Astrocyte (in vitro differentiated cells and primary cell): ENCODE data around the gene TTC24. TPM values are rescaled to one million over a fixed set of nuclear protein-coding genes. Genes with fewer than 3 reads are reported as not detected.

Experiments used
- DNase-seq: peaks from one replicate; pipeline ENCODE4 v3.0.0-alpha.2; 2010; ENCODE audit warnings: low read depth
- FAIRE-seq: peaks from 2 replicates; lab custom pipeline; 2011; peaks lifted over from hg19 to GRCh38; lab: Jason Lieb, UNC
- H2AFZ ChIP-seq: 2 replicates; pipeline ENCODE4 v1.6.0; 2012; ENCODE audit warnings: low read depth, low read length, inconsistent platforms
- H3K27ac ChIP-seq: 2 replicates; pipeline ENCODE4 v1.5.1; 2011; ENCODE audit warnings: low read depth, low read length, inconsistent platforms
- H3K27me3 ChIP-seq: 2 replicates; pipeline ENCODE4 v1.6.0; 2011; ENCODE audit warnings: low read length, inconsistent platforms; ENCODE audit not compliant: insufficient read depth
- H3K36me3 ChIP-seq: 2 replicates; pipeline ENCODE4 v1.5.1; 2011; ENCODE audit warnings: low read length, inconsistent platforms; ENCODE audit not compliant: insufficient read depth
- H3K4me1 ChIP-seq: 2 replicates; pipeline ENCODE4 v1.5.1; 2011; ENCODE audit warnings: low read length, inconsistent platforms; ENCODE audit not compliant: insufficient read depth
- H3K4me2 ChIP-seq: 2 replicates; pipeline ENCODE4 v1.6.0; 2012; ENCODE audit warnings: low read length, inconsistent platforms
- H3K4me3 ChIP-seq: 2 replicates; pipeline ENCODE4 v1.5.1; 2011; ENCODE audit warnings: low read depth, mild to moderate bottlenecking, low read length, inconsistent platforms; ENCODE audit not compliant: insufficient read depth
- H3K79me2 ChIP-seq: 2 replicates; pipeline ENCODE4 v1.6.0; 2012; ENCODE audit warnings: mild to moderate bottlenecking, low read length, inconsistent platforms; ENCODE audit not compliant: insufficient read depth
- H3K9ac ChIP-seq: 2 replicates; pipeline ENCODE4 v1.6.0; 2012; ENCODE audit warnings: mild to moderate bottlenecking, low read length, inconsistent platforms
- H3K9me3 ChIP-seq: 2 replicates; pipeline ENCODE4 v1.5.1; 2012; ENCODE audit warnings: low read depth, mild to moderate bottlenecking, low read length, inconsistent platforms; ENCODE audit not compliant: insufficient read depth
- H4K20me1 ChIP-seq: 2 replicates; pipeline ENCODE4 v1.6.0; 2012; ENCODE audit warnings: low read length, inconsistent platforms; ENCODE audit not compliant: insufficient read depth
- H3K27ac Mint-ChIP-seq: one replicate; pipeline ENCODE4 v1.8.0; 2021; ENCODE audit warnings: mild to moderate bottlenecking, mixed read lengths; ENCODE audit not compliant: unreplicated experiment
- H3K27me3 Mint-ChIP-seq: one replicate; pipeline ENCODE4 v1.8.0; 2021; ENCODE audit warnings: low read depth, mixed read lengths; ENCODE audit not compliant: unreplicated experiment
- H3K36me3 Mint-ChIP-seq: one replicate; pipeline ENCODE4 v1.8.0; 2021; ENCODE audit warnings: low read depth, mixed read lengths; ENCODE audit not compliant: unreplicated experiment
- H3K4me1 Mint-ChIP-seq: one replicate; pipeline ENCODE4 v1.8.0; 2021; ENCODE audit warnings: low read depth, mixed read lengths; ENCODE audit not compliant: unreplicated experiment
- H3K4me3 Mint-ChIP-seq: one replicate; pipeline ENCODE4 v1.8.0; 2021; ENCODE audit warnings: mild to moderate bottlenecking, moderate library complexity, mixed read lengths; ENCODE audit not compliant: unreplicated experiment
- H3K9me3 Mint-ChIP-seq: one replicate; pipeline ENCODE4 v1.8.0; 2021; ENCODE audit warnings: mild to moderate bottlenecking, mixed read lengths; ENCODE audit not compliant: unreplicated experiment
- CTCF ChIP-seq: IDR thresholded peaks from 2 replicates; pipeline ENCODE4 v1.5.1; 2011; ENCODE audit warnings: low read depth, mild to moderate bottlenecking, inconsistent platforms, low read length, moderate library complexity; ENCODE audit not compliant: insufficient read depth
- EZH2 ChIP-seq: IDR thresholded peaks from 2 replicates; pipeline ENCODE4 v1.6.1; 2012; ENCODE audit warnings: mild to moderate bottlenecking, low read length, inconsistent platforms; ENCODE audit not compliant: insufficient read depth
- total RNA-seq: library from RNA; stranded (reverse); gene quantifications from 2 replicates; pipeline ENCODE4 v1.2.1, GENCODE V29; 2021

The TTC24 gene
- total RNA-seq, 1 donor from 2014 or later: not detected

- H3K4me1 ChIP-seq: no peaks in the 10 kb centered on the region
- no peaks in the 10 kb centered on the region for H3K9me3 Mint-ChIP-seq
- no peak overlapping the region for H3K27ac Mint-ChIP-seq
- no peak overlapping the region for H2AFZ ChIP-seq
- no peaks in the 10 kb centered on the region for H3K27me3 ChIP-seq
- DNase-seq: no peak
- H3K9me3 ChIP-seq: no peaks in the 10 kb centered on the region
- no peak overlapping the region for H3K4me2 ChIP-seq
- no peak overlapping the region for H3K27ac ChIP-seq
- H3K79me2 ChIP-seq: no peaks in the 10 kb centered on the region
- H3K36me3 Mint-ChIP-seq: peaks cover 3% of the 10 kb centered on the region
- no peak overlapping the region for H3K4me3 Mint-ChIP-seq
- H3K4me3 ChIP-seq: no peak overlapping the region
- no peak for TF ChIP-seq CTCF
- TF ChIP-seq EZH2: no peak
- H3K27me3 Mint-ChIP-seq: peaks cover 8% of the 10 kb centered on the region
- H3K9ac ChIP-seq: no peak overlapping the region
- peaks cover 10% of the 10 kb centered on the region for H3K4me1 Mint-ChIP-seq
- FAIRE-seq: no peak
- H3K36me3 ChIP-seq: peaks cover 23% of the 10 kb centered on the region
- H4K20me1 ChIP-seq: no peaks in the 10 kb centered on the region
These were observed 23.2 kb upstream of the TTC24 start for GRCh38 chr1:156556354-156556753.

DNA sequence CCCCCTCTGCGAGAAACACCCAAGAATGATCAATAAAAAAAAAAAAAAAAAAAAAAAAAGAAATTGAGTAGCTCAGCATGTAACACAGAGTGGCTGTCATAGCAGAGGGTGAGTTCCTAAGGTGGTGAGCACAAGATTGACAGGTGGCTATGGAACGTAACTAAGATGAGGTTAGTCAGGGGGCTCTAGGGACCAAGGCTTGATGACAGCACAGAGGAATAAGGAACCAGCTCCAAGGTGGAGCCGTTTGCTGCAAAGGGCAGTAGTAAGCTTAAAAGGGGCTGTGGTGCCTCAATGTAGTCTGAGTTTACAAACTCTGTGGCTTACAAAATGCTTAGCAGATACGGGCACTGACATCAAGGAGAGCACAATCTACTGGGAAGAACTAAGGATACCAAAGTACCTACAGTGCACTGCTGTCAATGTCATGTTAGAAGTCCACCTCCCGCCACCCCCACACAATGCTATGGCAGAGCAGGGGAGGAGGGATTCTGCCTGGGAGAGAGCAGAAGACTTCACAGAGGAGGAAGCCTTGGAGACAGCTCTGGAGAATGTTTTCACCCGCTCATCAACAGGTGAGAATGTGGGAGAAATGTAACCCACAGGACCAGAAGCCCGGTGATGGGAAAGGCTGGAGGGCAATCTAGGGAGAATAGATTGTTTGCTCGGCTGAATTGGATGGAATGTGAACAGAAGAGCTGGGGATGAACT lies 20.3 kb upstream of the TTC24 start:
- H3K9me3 Mint-ChIP-seq: peaks cover 3% of the 10 kb centered on the region
- no peak for TF ChIP-seq CTCF
- TF ChIP-seq EZH2: no peak
- H3K4me2 ChIP-seq: no peak overlapping the region
- no peaks in the 10 kb centered on the region for H3K79me2 ChIP-seq
- no peaks in the 10 kb centered on the region for H3K4me1 ChIP-seq
- no peak overlapping the region for H2AFZ ChIP-seq
- H3K9ac ChIP-seq: no peak overlapping the region
- H3K36me3 ChIP-seq: peaks cover 30% of the 10 kb centered on the region
- peaks cover 5% of the 10 kb centered on the region for H3K36me3 Mint-ChIP-seq
- H3K4me3 ChIP-seq: no peak overlapping the region
- DNase-seq (no peak), FAIRE-seq (no peak)
- no peak overlapping the region for H3K4me3 Mint-ChIP-seq
- no peaks in the 10 kb centered on the region for H4K20me1 ChIP-seq
- H3K27me3 ChIP-seq: no peaks in the 10 kb centered on the region
- H3K4me1 Mint-ChIP-seq: peaks cover 6% of the 10 kb centered on the region
- no peak overlapping the region for H3K27ac ChIP-seq
- peaks cover 12% of the 10 kb centered on the region for H3K27me3 Mint-ChIP-seq
- no peaks in the 10 kb centered on the region for H3K9me3 ChIP-seq
- no peak overlapping the region for H3K27ac Mint-ChIP-seq

GRCh38 chr1:156559797-156560385 lies 19.6 kb upstream of the TTC24 start:
- Histone ChIP-seq H3K4me2 (no peak overlapping the region), H3K36me3 (peaks cover 33% of the 10 kb centered on the region), H3K4me1 (no peaks in the 10 kb centered on the region), H3K9me3 (no peaks in the 10 kb centered on the region), H2AFZ (no peak overlapping the region), H4K20me1 (no peaks in the 10 kb centered on the region), H3K27me3 (no peaks in the 10 kb centered on the region), H3K4me3 (no peak overlapping the region), H3K27ac (no peak overlapping the region), H3K79me2 (no peaks in the 10 kb centered on the region), H3K9ac (no peak overlapping the region)
- FAIRE-seq: no peak
- no peak overlapping the region for H3K4me3 Mint-ChIP-seq
- peaks cover 5% of the 10 kb centered on the region for H3K36me3 Mint-ChIP-seq
- no peak overlapping the region for H3K27ac Mint-ChIP-seq
- DNase-seq: no peak
- peaks cover 3% of the 10 kb centered on the region for H3K9me3 Mint-ChIP-seq
- peaks cover 6% of the 10 kb centered on the region for H3K4me1 Mint-ChIP-seq
- TF ChIP-seq CTCF (no peak), EZH2 (no peak)
- H3K27me3 Mint-ChIP-seq: peaks cover 12% of the 10 kb centered on the region
